Lower leg skin (tissue), 3 donors: ENCODE data around the gene KIRREL3.

Experiments
- CTCF ChIP-seq, 3 donors: fragments of 450-650 bp; IDR thresholded peaks; one replicate each; pipeline ENCODE4 v1.5.1; 2016; ENCODE audit warnings: antibody characterized with exemption in 3 of 3, mild to moderate bottlenecking in 3 of 3, moderate library complexity in 2 of 3
- POLR2A ChIP-seq, 2 donors: fragments of 450-650 bp; IDR thresholded peaks; one replicate each; pipeline ENCODE4 v1.6.1; 2016 to 2017; ENCODE audit warnings: antibody characterized with exemption in 2 of 2, mild to moderate bottlenecking in 1 of 2, moderate library complexity in 1 of 2

GRCh38 chr11:126628450-126628789 lies 372.1 kb downstream of the KIRREL3 start:
- TF ChIP-seq CTCF (IDR thresholded peaks at IDR 0.05) (no peak), POLR2A (IDR thresholded peaks at IDR 0.05) (no peak)
